Mesothelial cell of epicardium (in vitro differentiated cells): ENCODE results near the gene FTO. TPM values are rescaled to one million over a fixed set of nuclear protein-coding genes. Genes with fewer than 3 reads are reported as not detected.

ENCODE experiments used
- DNase-seq, 2 experiments: peaks; one replicate each; pipeline ENCODE4 v3.0.0; 2021; ENCODE audit warnings: low spot score in 2 of 2; ENCODE audit not compliant: unreplicated experiment in 2 of 2
- H3K27ac Mint-ChIP-seq: 2 replicates; pipeline ENCODE4 v1.8.0; 2021; ENCODE audit warnings: mixed read lengths
- H3K27me3 Mint-ChIP-seq: 2 replicates; pipeline ENCODE4 v1.8.0; 2021; ENCODE audit warnings: low read depth, mixed read lengths
- H3K36me3 Mint-ChIP-seq: 2 replicates; pipeline ENCODE4 v1.8.0; 2021; ENCODE audit warnings: mixed read lengths
- H3K4me1 Mint-ChIP-seq: 2 replicates; pipeline ENCODE4 v1.8.0; 2021; ENCODE audit warnings: mixed read lengths
- H3K4me3 Mint-ChIP-seq: 2 replicates; pipeline ENCODE4 v1.8.0; 2021; ENCODE audit warnings: mild to moderate bottlenecking, moderate library complexity, mixed read lengths
- H3K9me3 Mint-ChIP-seq: 2 replicates; pipeline ENCODE4 v1.8.0; 2021; ENCODE audit warnings: mixed read lengths
- total RNA-seq: library from RNA; stranded (reverse); gene quantifications from 3 replicates; pipeline ENCODE4 v1.2.1, GENCODE V29; 2021
- TF ChIP-seq, protein P1 (sequence below): fragments of 200-600 bp; sonication (generic); IDR thresholded peaks from one replicate; pipeline ENCODE4 v1.5.0; 2021; ENCODE audit warnings: antibody characterized with exemption; ENCODE audit not compliant: unreplicated experiment

The FTO gene
- total RNA-seq, 1 donor from 2014 or later = 103 TPM

GRCh38 chr16:53855056-53855455, 151.1 kb downstream of the FTO start:
- Mint-ChIP-seq H3K27me3 (no peaks in the 10 kb centered on the region), H3K4me1 (peaks cover 9% of the 10 kb centered on the region), H3K4me3 (no peak overlapping the region), H3K9me3 (peaks cover 21% of the 10 kb centered on the region), H3K36me3 (peaks cover 31% of the 10 kb centered on the region), H3K27ac (no peak overlapping the region)
- DNase-seq = no peak
- TF ChIP-seq, protein P1, sequence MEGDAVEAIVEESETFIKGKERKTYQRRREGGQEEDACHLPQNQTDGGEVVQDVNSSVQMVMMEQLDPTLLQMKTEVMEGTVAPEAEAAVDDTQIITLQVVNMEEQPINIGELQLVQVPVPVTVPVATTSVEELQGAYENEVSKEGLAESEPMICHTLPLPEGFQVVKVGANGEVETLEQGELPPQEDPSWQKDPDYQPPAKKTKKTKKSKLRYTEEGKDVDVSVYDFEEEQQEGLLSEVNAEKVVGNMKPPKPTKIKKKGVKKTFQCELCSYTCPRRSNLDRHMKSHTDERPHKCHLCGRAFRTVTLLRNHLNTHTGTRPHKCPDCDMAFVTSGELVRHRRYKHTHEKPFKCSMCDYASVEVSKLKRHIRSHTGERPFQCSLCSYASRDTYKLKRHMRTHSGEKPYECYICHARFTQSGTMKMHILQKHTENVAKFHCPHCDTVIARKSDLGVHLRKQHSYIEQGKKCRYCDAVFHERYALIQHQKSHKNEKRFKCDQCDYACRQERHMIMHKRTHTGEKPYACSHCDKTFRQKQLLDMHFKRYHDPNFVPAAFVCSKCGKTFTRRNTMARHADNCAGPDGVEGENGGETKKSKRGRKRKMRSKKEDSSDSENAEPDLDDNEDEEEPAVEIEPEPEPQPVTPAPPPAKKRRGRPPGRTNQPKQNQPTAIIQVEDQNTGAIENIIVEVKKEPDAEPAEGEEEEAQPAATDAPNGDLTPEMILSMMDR = no peak

DNA sequence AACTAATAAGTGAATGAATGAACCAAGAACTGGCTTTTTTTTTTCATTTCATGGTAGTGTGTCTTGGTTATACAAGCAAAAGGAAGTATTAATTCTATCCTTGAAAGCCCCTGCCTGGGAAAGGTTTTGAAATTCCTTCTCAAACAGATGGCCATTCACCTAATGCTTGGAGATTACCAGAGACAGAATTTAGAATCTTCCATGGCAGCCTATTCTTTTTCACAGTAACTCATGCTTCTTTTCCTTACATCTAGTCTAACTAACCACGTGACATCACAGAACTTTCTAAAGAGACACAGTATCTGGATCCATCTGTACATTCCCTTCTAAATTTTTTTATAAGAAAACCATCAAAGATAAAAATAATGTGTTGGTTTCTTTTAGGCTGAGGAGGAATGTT, 151.6 kb downstream of the FTO start:
- no peaks in the 10 kb centered on the region for H3K27me3 Mint-ChIP-seq
- H3K4me3 Mint-ChIP-seq = no peak overlapping the region
- H3K27ac Mint-ChIP-seq = peak overlapping the region; percentile 47
- H3K4me1 Mint-ChIP-seq = peaks cover 5% of the 10 kb centered on the region
- H3K36me3 Mint-ChIP-seq = peaks cover 36% of the 10 kb centered on the region
- TF ChIP-seq, protein P1 = no peak
- peaks cover 25% of the 10 kb centered on the region for H3K9me3 Mint-ChIP-seq
- no peak for DNase-seq

DNA sequence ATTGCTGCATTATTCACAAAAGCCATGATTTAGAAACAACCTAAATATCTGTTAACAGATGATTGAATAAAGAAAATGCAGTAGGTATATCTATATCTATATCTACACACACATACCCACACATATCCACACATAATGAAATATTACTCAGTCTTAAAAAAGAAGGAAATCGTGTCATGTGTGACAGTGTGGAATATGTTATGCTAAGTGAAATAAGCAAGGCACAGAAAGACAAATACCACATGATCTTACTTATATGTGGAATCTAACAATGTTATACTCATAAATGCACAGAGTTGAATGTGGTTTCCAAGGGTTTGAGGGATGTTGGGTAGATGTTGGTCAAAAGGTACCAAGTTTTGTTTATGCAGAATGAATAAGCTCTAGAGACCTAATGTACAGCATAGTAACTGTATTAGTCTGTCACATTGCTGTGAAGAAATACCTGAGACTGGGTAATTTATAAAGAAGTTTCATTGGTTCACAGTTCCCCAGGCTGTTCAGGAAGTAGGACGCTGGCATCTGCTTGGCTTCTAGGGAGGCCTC, 156.1 kb downstream of the FTO start:
- no peak overlapping the region for H3K4me3 Mint-ChIP-seq
- DNase-seq = no peak
- H3K36me3 Mint-ChIP-seq = peaks cover 17% of the 10 kb centered on the region
- no peak overlapping the region for H3K27ac Mint-ChIP-seq
- peaks cover 9% of the 10 kb centered on the region for H3K9me3 Mint-ChIP-seq
- TF ChIP-seq, protein P1 = no peak
- no peaks in the 10 kb centered on the region for H3K27me3 Mint-ChIP-seq
- peaks cover 4% of the 10 kb centered on the region for H3K4me1 Mint-ChIP-seq

DNA sequence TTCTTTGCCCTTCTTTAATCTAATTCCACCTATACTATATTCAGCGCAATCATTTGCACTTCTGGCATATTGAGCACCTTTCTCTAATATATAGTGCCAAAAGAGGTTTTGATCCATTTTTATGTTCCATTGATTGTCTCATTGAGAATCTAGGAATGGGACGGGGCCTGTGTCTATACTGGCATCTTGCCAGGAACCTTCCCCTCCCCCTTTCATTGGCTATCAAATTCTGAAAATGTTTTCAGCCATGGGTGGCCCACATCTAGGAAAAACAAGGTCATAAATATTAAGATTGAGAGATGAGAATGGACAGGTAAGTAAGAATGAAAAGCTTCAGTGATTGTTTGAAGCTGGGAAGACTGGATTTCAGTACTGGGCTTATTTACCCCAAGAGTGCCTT, 159.9 kb downstream of the FTO start:
- H3K27me3 Mint-ChIP-seq = no peaks in the 10 kb centered on the region
- no peak overlapping the region for H3K4me3 Mint-ChIP-seq
- TF ChIP-seq, protein P1 = no peak
- peaks cover 45% of the 10 kb centered on the region for H3K36me3 Mint-ChIP-seq
- no peak overlapping the region for H3K27ac Mint-ChIP-seq
- no peak for DNase-seq
- peaks cover 3% of the 10 kb centered on the region for H3K4me1 Mint-ChIP-seq
- H3K9me3 Mint-ChIP-seq = peaks cover 34% of the 10 kb centered on the region

DNA sequence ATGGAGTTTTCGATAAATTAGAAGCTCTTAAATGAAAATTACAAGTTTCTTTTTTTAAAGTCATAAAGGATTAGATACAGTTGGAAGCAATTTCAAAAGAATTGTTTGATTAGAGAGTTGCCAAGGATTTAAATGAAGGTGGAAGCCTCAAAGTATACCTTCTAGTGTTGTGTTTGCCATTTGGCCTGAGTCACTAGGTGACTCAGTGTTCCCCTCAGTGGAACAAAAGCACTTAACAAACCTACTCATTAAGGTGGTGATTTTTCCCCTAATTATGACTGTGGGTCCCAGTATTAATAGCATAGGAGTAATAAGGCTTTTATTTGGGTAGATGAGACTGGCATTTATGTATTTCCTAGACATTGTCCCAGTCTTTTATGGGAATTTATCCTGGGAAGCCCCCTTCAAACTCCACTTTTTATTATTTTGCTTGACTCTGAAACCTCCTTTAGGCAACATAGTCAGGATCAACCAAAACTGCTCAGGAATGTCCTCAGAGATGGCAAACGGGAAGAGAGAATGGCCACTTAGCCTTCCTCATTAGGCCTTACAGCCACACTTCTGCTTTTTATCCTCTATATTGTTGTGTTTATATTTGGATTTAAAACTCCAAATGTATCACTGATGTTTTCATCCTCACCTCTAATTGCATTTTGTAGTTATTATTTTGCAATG, 161.0 kb downstream of the FTO start:
- TF ChIP-seq, protein P1 = no peak
- DNase-seq = no peak

More for the DNA sequence above, 161.0 kb downstream of the FTO start:
- no peak overlapping the region for H3K4me3 Mint-ChIP-seq
- H3K36me3 Mint-ChIP-seq = peaks cover 47% of the 10 kb centered on the region
- peaks cover 3% of the 10 kb centered on the region for H3K4me1 Mint-ChIP-seq
- H3K27ac Mint-ChIP-seq = no peak overlapping the region
- H3K9me3 Mint-ChIP-seq = peaks cover 39% of the 10 kb centered on the region
- no peaks in the 10 kb centered on the region for H3K27me3 Mint-ChIP-seq
